Measurements from ENCODE around the gene AUH. TPM values are rescaled to one million over a fixed set of nuclear protein-coding genes. Genes with fewer than 3 reads are reported as not detected.

Gene AUH
- total and polyA plus RNA-seq, 9 of the 15 experiments (the other 6 are each of a cell fraction or from before 2014, with no cell fraction given), result 3.4 to 29.0 (median 10.1) TPM

GRCh38 chr9:91197232-91198181 lies 164.2 kb downstream of the AUH start (continued):
- TF ChIP-seq ZNF644 (tag; IDR thresholded peaks at IDR 0.05; ENCODE audit: low read depth) (peak; percentile 56; the same call in 1 of the 2 replicates), ZNF79 (CRISPR knock-in tag; IDR thresholded peaks at IDR 0.05; ENCODE audit: low read depth) (no peak), RHOXF2B (CRISPR knock-in tag; conservative IDR thresholded peaks at IDR 0.05) (no peak), PURB (CRISPR knock-in tag; IDR thresholded peaks at IDR 0.05; ENCODE audit: low read depth) (no peak), ERF (CRISPR knock-in tag; IDR thresholded peaks at IDR 0.05) (no peak), ZKSCAN8 (CRISPR knock-in tag; IDR thresholded peaks at IDR 0.05) (no peak), ARID3A (IDR thresholded peaks at IDR 0.05; ENCODE audit: borderline replicate concordance, low read depth, low read length) (peak; percentile 37; the same call in 1 of the 2 replicates), JUND (IDR thresholded peaks at IDR 0.05; ENCODE audit: borderline replicate concordance, low read depth, low read length) (peak; percentile 97), JUND (tag; IDR thresholded peaks at IDR 0.05; ENCODE audit: borderline replicate concordance, low read depth, low read length) (peak; percentile 94; the same call in 2 of the 3 replicates), NKRF (IDR thresholded peaks at IDR 0.05; ENCODE audit: borderline replicate concordance) (no peak), KLF13 (tag; IDR thresholded peaks at IDR 0.05; ENCODE audit: borderline replicate concordance, low read depth) (no peak), SLC30A9 (CRISPR knock-in tag; IDR thresholded peaks at IDR 0.05) (no peak), USF2 (CRISPR knock-in tag; IDR thresholded peaks at IDR 0.05) (peak; percentile 64), NFXL1 (CRISPR knock-in tag; IDR thresholded peaks at IDR 0.05) (no peak), NCOA6 (IDR thresholded peaks at IDR 0.05) (no peak), MYNN (IDR thresholded peaks at IDR 0.05) (no peak), MYNN (CRISPR knock-in tag; IDR thresholded peaks at IDR 0.05) (no peak), E2F4 (CRISPR knock-in tag; IDR thresholded peaks at IDR 0.05; ENCODE audit: low read depth) (no peak), MTA2 (IDR thresholded peaks at IDR 0.05; ENCODE audit: low read depth) (no peak)
- TF ChIP-seq, protein P1, sequence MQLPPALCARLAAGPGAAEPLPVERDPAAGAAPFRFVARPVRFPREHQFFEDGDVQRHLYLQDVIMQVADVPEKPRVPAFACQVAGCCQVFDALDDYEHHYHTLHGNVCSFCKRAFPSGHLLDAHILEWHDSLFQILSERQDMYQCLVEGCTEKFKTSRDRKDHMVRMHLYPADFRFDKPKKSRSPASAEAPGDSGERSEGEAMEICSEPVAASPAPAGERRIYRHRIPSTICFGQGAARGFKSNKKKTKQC (CRISPR knock-in tag; IDR thresholded peaks at IDR 0.05), result no peak

Data from K562 (cell line).